IPS DF 19.7 (cell line): ENCODE results near the gene MSH6.
"Not testable (repeated sequence)": the region's sequence is repeated elsewhere in the genome, so short reads cannot be mapped to it uniquely, and the experiment has no call there.

Experiments used
- DNase-seq: peaks from one replicate; pipeline ENCODE4 v3.0.0-alpha.2; 2013; ENCODE audit warnings: low read depth, low spot score

The MSH6 gene

GRCh38 chr2:47842846-47843245 lies 59.9 kb downstream of the MSH6 start:
- DNase-seq, result no peak

GRCh38 chr2:47843407-47843806 lies 60.5 kb downstream of the MSH6 start:
- no peak for DNase-seq

- DNase-seq, result no peak
These were observed 61.2 kb downstream of the MSH6 start for GRCh38 chr2:47844162-47844561.

- DNase-seq, result no peak
These were observed 66.4 kb downstream of the MSH6 start for GRCh38 chr2:47849368-47849767.

GRCh38 chr2:47850198-47850597 lies 67.3 kb downstream of the MSH6 start:
- DNase-seq, result no peak

GRCh38 chr2:47853067-47853777 lies 70.3 kb downstream of the MSH6 start:
- not testable (repeated sequence) for DNase-seq
